ENCODE measurements around the gene RNF115. TPM values are rescaled to one million over a fixed set of nuclear protein-coding genes. Genes with fewer than 3 reads are reported as not detected.

RNF115 gene
- total RNA-seq, 2 experiments from 2014 or later = 14.6 to 18.0 TPM

DNA sequence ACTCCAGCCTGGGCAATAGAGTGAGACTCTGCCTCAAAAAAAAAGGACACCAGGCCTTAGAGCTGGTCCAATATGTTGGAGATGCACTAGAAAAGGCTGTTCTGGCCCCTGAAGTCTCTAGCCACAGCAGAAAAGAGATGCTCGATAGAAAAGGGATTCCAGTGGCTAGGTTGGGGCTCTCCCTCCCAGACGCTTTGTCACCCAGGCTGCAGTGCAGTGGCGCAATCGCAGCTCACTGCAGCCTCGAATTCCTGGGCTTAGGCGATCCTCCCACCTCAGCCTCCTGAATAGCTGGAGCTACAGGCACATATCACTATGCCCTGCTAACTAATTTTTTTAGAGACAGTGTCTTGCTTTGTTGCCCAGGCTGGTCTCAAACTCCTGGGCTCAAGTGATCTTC, 135.0 kb downstream of the RNF115 start:
- Mint-ChIP-seq H3K27ac (peak overlapping the region; percentile 83), H3K27me3 (no peaks in the 10 kb centered on the region), H3K36me3 (peaks cover 5% of the 10 kb centered on the region), H3K4me3 (no peak overlapping the region), H3K4me1 (peaks cover 31% of the 10 kb centered on the region), H3K9me3 (ENCODE audit: low read depth) (no peaks in the 10 kb centered on the region)
- no peak for DNase-seq
- no peak for ATAC-seq
- CTCF ChIA-PET = interaction anchor here (1.2 to 2.5 kb wide), 4 partner anchors 14 to 157 kb away, joined by 3 to 15 read pairs (median 4); partner anchors contain the start of genes CD160 and NUDT17

Small RNA genes lying within 50 kb of the gene (microRNA-seq; reads per million reads assigned to microRNA genes)
- gene MIR6736 = not detected

Other genes with a start within 250 kb of the RNF115 start
- gene GPR89A, start 216.1 kb downstream of the RNF115 start, total RNA-seq = 10 to 100 TPM; 32.7 to 50.5 TPM
- under 1 TPM in 1 of 2 experiments, not detected in 1; 0.12 TPM for gene PDZK1, start 116.7 kb downstream of the RNF115 start, total RNA-seq
- 1 to 10 TPM; 3.9 to 5.4 TPM for gene CD160, start 104.6 kb downstream of the RNF115 start, total RNA-seq
- gene POLR3C, start 105 bp upstream of the RNF115 start, total RNA-seq = 10 to 100 TPM; 31.1 to 37.0 TPM
- gene NUDT17, start 21.5 kb upstream of the RNF115 start, total RNA-seq = 1 to 10 TPM; 2.8 to 4.1 TPM
- 10 to 100 TPM; 20.3 to 23.6 TPM for gene PIAS3, start 35.0 kb upstream of the RNF115 start, total RNA-seq
- gene ANKRD35, start 61.8 kb upstream of the RNF115 start, total RNA-seq = 1 to 10 TPM; 1.1 to 1.4 TPM
- 1 to 10 TPM; 1.8 to 2.1 TPM for gene ITGA10, start 86.0 kb upstream of the RNF115 start, total RNA-seq
- gene PEX11B, start 94.6 kb upstream of the RNF115 start, total RNA-seq = 10 to 100 TPM; 27.3 to 36.2 TPM
- gene RBM8A, start 103.4 kb upstream of the RNF115 start, total RNA-seq = 100 to 1,000 TPM; 189 to 249 TPM
- gene LIX1L, start 133.9 kb upstream of the RNF115 start, total RNA-seq = 10 to 100 TPM; 35.0 to 36.2 TPM
- gene ANKRD34A, start 140.5 kb upstream of the RNF115 start, total RNA-seq = 1 to 10 TPM; 3.8 to 4.6 TPM
- 10 to 100 TPM; 23.5 to 29.1 TPM for gene POLR3GL, start 140.6 kb upstream of the RNF115 start, total RNA-seq
- 100 to 1,000 TPM; 127 to 207 TPM for gene TXNIP, start 172.5 kb upstream of the RNF115 start, total RNA-seq
- not detected for gene HJV, start 197.6 kb upstream of the RNF115 start, total RNA-seq